NCI-H82 (cell line): Measurements from ENCODE around the gene GALNTL6.

ENCODE experiments used
- DNase-seq: peaks from one replicate; lab custom pipeline; 2025; lab: John Stamatoyannopoulos, UW

Gene GALNTL6

GRCh38 chr4:172989984-172990820, 1177.0 kb downstream of the GALNTL6 start:
- DNase-seq: no peak

GRCh38 chr4:172992648-172993378, 1179.6 kb downstream of the GALNTL6 start:
- no peak for DNase-seq

- no peak for DNase-seq
Observed at GRCh38 chr4:172995161-172995560, 1182.0 kb downstream of the GALNTL6 start.

- DNase-seq: no peak
Observed at GRCh38 chr4:172995704-172996103, 1182.5 kb downstream of the GALNTL6 start.

GRCh38 chr4:172996571-172997216, 1183.5 kb downstream of the GALNTL6 start:
- DNase-seq: no peak

DNA sequence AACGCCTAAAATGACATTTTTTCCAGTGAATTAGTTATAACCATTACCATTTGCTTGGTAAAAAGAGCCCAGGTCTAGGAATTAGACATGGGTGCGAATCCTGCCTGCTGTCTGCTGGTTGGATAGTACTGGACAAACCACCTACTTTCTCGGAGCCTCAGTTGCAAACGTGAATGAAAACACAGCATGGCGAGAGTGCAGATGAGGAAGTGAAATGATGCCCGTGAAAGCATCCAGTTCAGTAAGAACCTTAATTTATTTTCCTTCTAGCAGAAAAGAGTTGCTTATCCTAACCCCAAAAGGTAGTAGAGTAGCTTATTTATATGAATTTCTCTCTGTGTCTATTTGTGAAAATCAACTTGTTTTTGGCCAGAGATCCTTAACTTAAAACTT, 1184.0 kb downstream of the GALNTL6 start:
- no peak for DNase-seq

DNA sequence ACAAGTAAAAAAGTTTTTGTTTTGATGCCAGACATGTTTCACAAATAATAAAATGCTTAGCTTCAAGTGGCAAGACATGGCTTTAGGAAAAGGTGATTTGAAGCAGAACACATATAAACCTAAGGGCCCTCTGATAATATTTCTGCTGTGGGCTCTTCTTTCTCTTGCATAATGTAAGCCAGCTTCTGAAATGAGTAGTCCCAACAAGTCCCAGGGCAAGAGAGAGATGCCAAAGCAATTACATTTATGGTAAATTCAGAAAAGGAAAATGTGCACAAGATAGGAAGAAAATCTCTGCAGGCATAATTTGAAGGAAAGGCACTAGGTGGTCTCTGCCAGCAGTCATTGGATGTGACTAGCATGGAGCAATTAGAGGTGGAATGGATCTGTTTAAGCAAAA, 1184.7 kb downstream of the GALNTL6 start:
- no peak for DNase-seq

DNA sequence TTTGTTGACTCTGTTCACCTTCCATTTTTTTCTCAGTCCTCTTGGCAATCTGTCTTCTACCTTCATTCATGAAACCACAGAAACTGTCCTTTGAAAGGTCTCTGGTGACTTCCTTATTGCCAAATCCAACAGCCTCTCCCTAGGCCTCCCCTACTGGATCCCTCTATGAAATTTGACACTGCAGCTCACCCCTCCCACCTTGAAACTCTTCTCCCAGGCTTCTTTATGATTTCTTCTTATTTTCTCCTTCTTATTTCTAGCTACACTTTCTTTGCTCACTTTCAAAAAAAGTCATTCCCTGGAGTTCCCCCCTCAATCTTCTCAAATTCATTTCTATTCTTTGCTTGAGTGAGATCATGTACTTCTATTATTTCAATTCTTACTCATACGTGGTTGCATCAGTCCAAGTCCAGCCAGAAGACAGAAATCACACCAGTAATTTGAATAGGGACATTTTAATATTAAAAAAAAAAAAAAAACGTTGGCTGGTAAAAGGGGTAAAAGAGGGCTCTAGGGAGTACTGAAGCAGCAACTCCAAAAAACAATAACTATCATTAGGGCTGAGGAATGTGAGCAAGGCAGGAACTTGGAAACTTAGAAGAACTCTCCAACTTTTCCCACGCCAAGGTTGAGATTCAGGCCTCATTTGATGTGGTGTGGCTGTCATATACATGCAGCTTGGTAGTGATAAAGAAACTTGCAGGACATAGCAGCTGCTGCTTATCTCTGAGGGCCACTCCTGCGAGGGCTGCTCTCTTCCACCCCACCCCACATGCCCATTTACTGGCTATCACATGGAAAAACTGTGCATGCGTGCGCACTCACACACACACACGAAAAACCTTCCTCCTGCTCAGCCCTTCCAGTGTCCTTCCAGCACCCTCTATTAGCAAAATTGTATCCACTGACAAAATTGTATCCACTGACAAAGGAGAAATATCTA, 1185.6 kb downstream of the GALNTL6 start:
- no peak for DNase-seq

GRCh38 chr4:173001571-173001970, 1188.4 kb downstream of the GALNTL6 start:
- DNase-seq: no peak

- no peak for DNase-seq
Observed at GRCh38 chr4:173002830-173003561, 1189.8 kb downstream of the GALNTL6 start.

DNA sequence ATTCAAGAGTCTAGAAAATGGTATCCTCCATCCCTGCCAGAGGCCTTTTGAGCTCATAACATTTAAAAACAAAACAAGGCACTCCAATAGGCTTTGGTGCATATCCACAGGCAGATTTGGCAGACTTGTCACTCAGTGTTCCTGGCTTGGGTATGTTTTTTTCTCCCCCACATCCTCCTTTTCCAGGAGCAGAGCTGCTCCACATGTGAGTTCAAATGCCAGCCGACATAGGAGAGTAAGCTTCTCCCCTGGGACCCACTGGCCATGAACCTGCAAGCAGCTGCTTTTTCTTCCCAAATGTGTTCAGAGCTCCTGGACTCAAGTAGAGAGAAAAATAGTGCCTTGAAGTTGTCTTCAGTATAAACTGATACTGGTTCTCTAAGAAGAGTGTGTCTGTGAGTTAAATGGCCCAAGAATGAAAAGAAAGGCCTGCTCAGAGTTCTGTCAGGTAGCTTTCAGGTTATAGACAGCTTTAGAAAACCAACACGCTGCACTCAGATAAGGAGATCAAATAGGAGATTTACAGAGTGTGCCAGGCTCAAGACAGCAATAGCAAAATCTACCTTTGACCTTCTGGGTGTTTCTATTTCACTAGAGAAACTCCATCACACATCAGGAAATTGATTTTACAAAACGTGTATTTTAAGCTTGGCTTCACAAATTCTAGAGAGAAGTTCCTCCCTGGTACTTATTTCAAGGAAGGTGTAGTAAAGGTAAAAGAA, 1192.9 kb downstream of the GALNTL6 start:
- peak; percentile 39 for DNase-seq

DNA sequence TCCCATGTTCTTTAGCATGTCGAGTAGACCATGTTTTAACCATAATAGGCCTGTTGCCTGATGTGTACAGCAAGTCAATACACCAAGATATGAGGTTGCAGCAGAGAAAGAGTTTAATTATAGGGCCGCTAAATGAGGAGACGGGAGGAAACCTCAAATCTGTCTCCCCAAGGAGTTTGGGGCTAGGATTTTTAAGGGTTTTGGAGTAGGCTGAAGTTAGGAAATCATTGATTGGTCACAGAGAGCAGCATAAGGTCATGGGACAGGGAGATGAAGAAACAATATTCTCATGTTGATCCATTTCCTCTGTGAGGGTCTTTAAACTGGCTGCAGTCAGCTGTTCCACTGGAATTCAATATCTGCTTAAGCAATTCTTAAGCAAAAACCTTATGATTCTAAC, 1195.2 kb downstream of the GALNTL6 start:
- no peak for DNase-seq

DNA sequence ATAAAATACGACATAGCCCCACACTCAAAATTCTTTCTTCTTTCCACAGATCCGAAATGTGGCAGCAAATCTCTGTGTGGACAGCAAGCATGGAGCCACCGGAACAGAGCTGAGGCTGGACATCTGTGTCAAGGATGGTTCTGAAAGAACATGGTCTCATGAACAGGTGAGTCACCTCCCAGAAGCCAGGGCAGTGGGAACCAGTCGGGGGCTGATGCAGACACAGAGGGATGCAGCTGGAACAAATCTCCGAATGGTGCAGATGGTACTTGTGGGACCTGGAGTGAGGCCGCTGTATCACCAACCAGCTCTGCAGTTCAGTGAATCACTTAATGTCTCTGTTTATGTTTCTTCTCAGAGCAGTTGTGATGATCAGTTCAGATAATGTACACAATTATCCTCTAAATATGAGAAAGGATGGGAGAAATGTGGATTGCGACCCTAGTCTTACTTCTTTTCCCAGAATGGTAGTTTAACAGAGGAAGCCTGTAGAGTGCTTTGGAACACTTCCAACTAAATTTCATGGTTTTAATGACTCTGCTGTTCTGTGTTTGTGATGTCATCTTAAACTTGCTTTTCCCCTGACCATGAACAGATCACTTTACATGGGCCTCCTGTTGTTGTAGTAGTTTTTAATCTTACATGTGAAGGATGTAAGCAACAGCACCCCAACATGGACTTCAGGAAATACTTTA, 1196.1 kb downstream of the GALNTL6 start:
- DNase-seq: no peak

DNA sequence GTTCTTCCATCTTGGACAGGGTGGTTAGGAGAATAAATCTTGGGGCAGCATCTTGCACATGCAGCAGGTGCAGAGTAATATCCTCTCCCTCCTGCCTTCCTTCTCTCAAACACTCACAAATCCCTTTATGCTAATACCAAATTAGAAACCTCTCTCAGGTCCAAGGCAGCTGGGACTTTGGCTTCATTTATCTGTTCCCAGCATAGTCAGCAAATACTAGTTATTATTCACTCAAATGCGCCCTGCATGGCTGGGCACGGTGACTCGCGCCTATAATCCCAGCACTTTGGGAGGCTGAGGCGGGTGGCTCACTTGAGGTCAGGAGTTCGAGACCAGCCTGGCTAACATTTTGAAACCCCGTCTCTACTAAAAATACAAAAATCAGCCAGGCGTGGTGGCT, 1199.4 kb downstream of the GALNTL6 start:
- DNase-seq: peak; percentile 78

DNA sequence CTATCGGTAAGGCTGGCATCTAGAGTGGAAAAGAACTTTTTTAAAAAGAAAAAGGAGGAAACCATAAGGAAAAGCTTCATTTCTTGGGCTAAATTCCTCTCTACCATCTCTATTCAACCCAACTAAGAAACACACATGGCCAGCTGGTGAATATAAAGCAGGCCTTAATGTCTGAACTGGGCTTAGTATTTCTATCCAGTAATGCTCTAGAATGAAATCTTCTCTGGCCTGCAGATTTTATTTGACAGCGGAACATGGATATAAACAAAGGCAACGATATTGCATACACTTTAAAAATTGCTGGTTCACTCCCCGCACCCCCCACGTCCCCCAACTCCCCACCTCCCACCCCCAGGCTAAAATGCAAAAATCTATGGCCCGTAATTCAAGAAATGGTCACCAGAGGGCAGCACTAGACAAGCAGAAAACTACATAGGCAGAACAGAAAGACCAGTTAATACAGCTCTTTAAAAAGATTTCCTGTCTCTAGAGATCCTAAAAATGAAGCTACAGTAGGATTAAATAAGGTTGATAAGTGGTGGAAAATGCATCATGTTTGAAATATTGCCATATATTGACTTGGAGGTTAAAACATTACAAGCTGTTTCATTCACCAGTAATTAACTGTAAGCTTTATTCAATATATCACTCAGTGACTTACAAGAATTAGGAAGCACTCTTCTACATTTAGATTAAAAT, 1200.2 kb downstream of the GALNTL6 start:
- peak; percentile 41 for DNase-seq

DNA sequence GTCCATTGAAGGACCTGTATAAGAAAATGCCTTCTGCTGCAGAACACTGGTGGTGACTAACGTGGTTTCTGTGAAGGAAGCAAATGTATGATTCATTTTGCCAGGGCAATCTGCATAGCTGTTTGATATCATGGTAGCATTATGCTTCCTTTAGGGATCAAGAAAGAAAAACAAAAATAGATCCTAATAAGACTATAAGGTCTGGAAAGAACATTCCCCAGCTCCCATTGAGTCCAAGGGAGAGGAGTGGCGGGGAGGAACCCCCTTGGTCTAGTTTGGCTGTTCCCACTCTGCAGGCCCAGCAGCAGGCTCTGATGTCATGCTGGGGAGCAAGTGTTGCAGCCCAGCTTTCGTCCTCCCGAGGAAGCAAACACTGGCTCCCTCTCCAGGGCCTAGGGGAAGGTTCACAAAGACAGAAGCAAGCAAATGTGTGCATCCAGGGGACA, 1200.9 kb downstream of the GALNTL6 start:
- DNase-seq: peak; percentile 16

DNA sequence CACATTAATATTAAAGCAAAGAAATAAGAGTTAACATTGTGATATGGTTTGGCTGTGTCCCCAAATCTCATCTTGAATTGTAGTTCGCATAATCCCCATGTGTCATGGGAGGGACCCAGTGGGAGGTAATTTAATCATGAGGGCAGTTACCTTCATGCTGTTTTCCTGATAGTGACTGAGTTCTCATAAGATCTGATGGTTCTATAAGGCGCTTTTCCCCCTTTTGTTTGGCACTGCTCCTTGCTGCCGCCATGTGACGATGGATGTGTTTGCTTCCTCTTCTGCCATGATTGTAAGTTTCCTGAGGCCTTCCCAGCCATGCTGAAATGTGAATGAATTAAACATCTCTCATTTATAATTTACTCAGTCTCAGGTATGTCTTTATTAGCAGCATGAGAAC, 1201.6 kb downstream of the GALNTL6 start:
- DNase-seq: no peak

- DNase-seq: no peak
Observed at GRCh38 chr4:173017802-173018201, 1204.6 kb downstream of the GALNTL6 start.

DNA sequence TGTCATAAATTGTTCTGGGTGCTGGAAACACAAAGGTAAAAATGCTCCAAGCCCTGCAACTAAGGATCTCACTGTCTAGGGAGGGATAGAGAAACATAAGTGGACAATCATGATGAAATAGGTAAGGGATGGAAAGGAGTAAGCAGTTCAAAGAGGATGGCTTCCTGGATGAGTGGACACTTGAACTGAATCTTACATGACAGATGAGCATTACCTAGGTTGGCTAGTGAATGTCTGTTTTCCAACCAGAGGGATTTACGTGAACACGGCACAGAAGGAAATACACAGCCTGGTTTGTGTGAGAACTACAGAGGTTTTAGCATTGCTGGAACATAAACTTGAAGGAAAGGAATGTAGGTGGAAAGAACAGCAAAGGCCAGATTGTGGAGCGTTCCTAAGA, 1205.2 kb downstream of the GALNTL6 start:
- DNase-seq: no peak
